IPS-18a (cell line): Measurements from ENCODE around the gene VTCN1.
"Not testable (repeated sequence)": the region's sequence is repeated elsewhere in the genome, so short reads cannot be mapped to it uniquely, and the experiment has no call there.

ENCODE experiments used
- H3K27ac ChIP-seq: one replicate; pipeline ENCODE4 v1.5.1; 2013; ENCODE audit warnings: low read length
- H3K27me3 ChIP-seq: one replicate; pipeline ENCODE4 v1.6.1; 2013; ENCODE audit warnings: mild to moderate bottlenecking, low read length; ENCODE audit not compliant: control insufficient read depth, insufficient read depth
- H3K36me3 ChIP-seq: one replicate; pipeline ENCODE4 v1.6.1; 2013; ENCODE audit warnings: low read depth, low read length; ENCODE audit not compliant: control insufficient read depth
- H3K4me1 ChIP-seq: one replicate; pipeline ENCODE4 v1.6.1; 2013; ENCODE audit warnings: low read depth, low read length; ENCODE audit not compliant: control insufficient read depth
- H3K4me3 ChIP-seq: one replicate; pipeline ENCODE4 v1.5.1; 2013; ENCODE audit warnings: low read length
- H3K9ac ChIP-seq: one replicate; pipeline ENCODE4 v1.6.1; 2013; ENCODE audit warnings: mild to moderate bottlenecking, low read length, moderate library complexity
- H3K9me3 ChIP-seq: one replicate; pipeline ENCODE4 v1.6.1; 2013; ENCODE audit warnings: low read depth, low read length; ENCODE audit not compliant: control insufficient read depth

VTCN1 gene, protein sequence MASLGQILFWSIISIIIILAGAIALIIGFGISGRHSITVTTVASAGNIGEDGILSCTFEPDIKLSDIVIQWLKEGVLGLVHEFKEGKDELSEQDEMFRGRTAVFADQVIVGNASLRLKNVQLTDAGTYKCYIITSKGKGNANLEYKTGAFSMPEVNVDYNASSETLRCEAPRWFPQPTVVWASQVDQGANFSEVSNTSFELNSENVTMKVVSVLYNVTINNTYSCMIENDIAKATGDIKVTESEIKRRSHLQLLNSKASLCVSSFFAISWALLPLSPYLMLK

DNA sequence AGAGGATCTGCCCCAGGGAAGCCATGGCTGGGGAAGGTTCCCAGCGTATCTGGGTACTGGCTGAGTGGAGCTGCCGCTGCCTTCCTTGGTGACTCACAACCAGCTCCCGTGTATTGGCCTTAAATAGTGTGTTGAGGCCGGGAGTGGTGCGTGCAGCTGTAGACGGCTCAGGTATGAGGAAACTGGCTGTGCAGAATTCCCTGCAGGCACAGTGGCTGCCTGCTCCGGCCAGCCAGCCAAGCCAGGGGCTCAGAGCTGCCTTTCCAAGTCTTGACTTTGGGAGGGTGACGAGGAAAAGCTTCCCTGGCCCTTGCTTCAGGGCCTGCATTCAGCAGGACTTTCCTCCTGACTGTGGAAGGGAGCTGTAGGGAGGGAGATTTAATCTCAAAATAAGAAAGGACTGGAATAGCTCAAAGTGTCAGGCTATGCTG, at the start of gene VTCN1:
TSS of gene VTCN1 (minus strand) at position 97 of the 431 bp plus-strand sequence. CDS start at position 25, 72 bp downstream.
- peaks cover 4% of the 10 kb centered on the region for H3K4me1 ChIP-seq
- no peak within 1 kb of the TSS for H3K9ac ChIP-seq
- H3K27me3 ChIP-seq, result no peaks in the 10 kb centered on the region
- H3K27ac ChIP-seq, result no peak within 1 kb of the TSS
- H3K9me3 ChIP-seq, result no peaks in the 10 kb centered on the region
- no peak within 1 kb of the TSS for H3K4me3 ChIP-seq
- H3K36me3 ChIP-seq, result no peaks in the 10 kb centered on the region

DNA sequence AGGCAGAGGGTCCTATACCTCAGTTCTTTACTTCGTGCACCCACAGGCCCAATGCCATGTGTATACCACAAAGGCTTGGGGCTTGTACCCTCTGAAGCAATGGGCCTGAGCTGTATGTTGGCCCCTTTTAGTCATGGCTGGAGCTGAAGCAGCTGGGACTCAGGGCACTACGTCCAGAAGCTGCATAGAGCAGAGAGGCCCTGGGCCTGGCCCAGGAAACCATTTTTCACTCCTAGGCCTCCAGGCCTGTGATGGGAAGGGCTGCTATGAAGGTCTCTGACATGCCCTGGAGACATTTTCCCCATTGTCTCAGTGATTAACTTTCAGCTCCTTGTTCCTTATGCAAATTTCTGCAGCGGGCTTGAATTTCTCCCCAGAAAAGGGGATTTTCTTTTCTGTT, 48.1 kb upstream of the VTCN1 start:
- H3K4me3 ChIP-seq, result no peak overlapping the region
- H3K36me3 ChIP-seq, result no peaks in the 10 kb centered on the region
- no peak overlapping the region for H3K9ac ChIP-seq
- H3K4me1 ChIP-seq, result no peaks in the 10 kb centered on the region
- H3K9me3 ChIP-seq, result peaks cover 7% of the 10 kb centered on the region
- no peak overlapping the region for H3K27ac ChIP-seq
- H3K27me3 ChIP-seq, result no peaks in the 10 kb centered on the region

DNA sequence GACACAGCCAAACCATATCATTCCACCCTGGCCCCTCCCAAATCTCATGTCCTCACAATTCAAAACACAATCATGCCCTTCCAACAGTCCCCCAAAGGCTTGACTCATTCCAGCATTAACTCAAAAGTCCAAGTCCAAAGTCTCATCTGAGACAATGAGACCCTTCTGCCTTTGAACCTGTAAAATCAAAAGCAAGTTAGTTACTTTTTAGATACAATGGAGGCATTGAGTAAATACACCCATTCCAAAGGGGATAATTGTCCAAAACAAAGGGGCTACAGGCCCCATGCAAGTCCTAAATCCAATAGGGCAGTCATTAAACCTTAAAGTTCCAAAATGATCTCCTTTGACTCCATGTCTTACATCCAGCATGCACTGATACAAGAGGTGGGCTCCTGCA, 47.3 kb upstream of the VTCN1 start:
- H3K9ac ChIP-seq, H3K27me3 ChIP-seq: not testable (repeated sequence)

DNA sequence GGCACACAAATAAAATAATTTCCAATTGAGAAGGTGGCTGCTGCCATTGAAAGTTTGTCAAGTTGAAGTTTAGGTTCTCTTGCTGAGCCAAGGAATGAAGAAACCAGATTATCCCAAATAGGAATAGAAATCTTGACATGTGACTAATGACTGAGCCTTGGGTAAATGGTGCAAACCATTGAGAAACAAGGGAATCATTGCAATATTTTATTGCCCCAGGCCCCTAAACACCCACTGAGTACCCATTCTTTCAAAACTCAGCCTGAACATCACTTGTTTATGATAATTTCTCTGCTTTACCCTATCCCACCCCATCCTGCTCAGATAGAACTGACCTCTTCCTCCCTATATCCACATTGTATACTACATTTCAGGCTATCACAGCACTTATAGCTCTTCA, 46.6 kb upstream of the VTCN1 start:
- Histone ChIP-seq H3K9ac (no peak overlapping the region), H3K27me3 (no peaks in the 10 kb centered on the region), H3K4me3 (no peak overlapping the region), H3K27ac (no peak overlapping the region), H3K36me3 (no peaks in the 10 kb centered on the region), H3K4me1 (no peaks in the 10 kb centered on the region), H3K9me3 (peaks cover 7% of the 10 kb centered on the region)

More for the DNA sequence above, 47.3 kb upstream of the VTCN1 start:
- H3K9me3 ChIP-seq, H3K36me3 ChIP-seq, H3K27ac ChIP-seq, H3K4me1 ChIP-seq, H3K4me3 ChIP-seq: not testable (repeated sequence)

DNA sequence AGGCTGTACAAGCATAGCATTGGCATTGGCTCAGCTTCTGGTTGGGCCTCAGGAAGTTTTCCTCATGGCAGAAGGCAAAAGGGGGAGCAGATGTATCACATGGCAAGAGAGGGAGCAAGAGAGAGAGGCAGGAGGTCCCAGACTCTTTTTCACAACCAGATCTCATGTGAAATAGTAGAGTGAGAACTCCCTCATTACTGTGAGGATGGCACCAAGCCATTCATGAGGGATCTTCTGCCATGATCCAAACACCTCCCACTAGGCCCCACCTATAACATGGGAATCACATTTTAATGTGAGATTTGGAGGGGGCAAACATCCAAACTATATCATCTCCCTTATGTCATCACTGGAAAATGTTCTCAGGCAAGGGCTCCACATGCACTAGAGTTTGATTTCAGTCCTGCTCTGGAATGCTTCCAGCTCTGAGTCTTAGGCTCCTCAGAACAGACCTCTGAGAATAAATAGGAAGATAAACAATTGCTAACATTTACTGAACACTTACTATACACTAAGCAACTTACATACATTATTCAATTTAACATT, 39.4 kb upstream of the VTCN1 start:
- no peaks in the 10 kb centered on the region for H3K36me3 ChIP-seq
- H3K9me3 ChIP-seq, result no peaks in the 10 kb centered on the region

DNA sequence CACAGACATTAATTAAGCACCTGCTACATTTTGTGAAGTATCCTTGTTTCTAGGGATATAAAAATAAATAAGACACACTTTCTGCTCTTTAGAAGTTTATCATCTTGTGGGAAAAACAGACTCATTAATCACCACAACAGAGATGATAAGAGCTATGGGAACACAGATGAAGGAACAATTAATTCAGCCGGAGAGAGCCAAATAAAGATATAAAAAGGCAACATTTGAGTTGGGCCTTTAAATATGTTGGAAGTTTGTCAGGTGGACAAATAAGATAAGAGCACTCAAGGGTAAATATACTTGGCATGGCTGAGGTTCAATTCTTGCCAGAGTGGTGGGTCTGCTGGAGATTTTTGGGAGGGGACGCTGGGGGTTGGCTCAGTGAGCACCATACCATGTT, 34.2 kb upstream of the VTCN1 start:
- H3K9ac ChIP-seq, result no peak overlapping the region
- H3K27ac ChIP-seq, result no peak overlapping the region
- no peaks in the 10 kb centered on the region for H3K36me3 ChIP-seq
- H3K9me3 ChIP-seq, result no peaks in the 10 kb centered on the region
- H3K27me3 ChIP-seq, result no peaks in the 10 kb centered on the region
- H3K4me1 ChIP-seq, result peaks cover 10% of the 10 kb centered on the region
- H3K4me3 ChIP-seq, result no peak overlapping the region

More for the DNA sequence above, 39.4 kb upstream of the VTCN1 start:
- H3K4me1 ChIP-seq, result peaks cover 12% of the 10 kb centered on the region
- no peak overlapping the region for H3K4me3 ChIP-seq
- H3K27me3 ChIP-seq, result no peaks in the 10 kb centered on the region
- H3K9ac ChIP-seq, result no peak overlapping the region
- H3K27ac ChIP-seq, result no peak overlapping the region

DNA sequence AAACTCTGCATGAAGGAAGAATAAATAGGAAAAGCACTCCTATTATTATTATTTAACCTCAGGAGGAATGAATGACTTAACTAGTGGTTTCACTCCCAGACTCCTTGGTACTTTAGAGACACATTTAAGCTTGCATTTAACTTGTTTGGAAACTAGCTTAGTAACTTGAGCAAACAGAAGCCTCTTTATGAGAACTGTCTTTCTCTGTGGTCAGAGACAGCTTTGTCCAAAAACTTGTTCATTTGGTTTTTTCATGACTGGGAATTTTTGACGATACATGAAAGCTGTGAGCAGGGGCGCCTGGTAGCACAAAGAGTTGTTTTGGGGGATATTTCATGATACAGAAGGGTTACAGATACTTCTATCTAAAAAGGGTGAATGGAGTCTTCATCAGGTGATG, 33.6 kb upstream of the VTCN1 start:
- no peaks in the 10 kb centered on the region for H3K27me3 ChIP-seq
- no peaks in the 10 kb centered on the region for H3K9me3 ChIP-seq
- no peaks in the 10 kb centered on the region for H3K36me3 ChIP-seq
- H3K27ac ChIP-seq, result no peak overlapping the region
- peaks cover 10% of the 10 kb centered on the region for H3K4me1 ChIP-seq
- H3K9ac ChIP-seq, result no peak overlapping the region
- H3K4me3 ChIP-seq, result no peak overlapping the region

DNA sequence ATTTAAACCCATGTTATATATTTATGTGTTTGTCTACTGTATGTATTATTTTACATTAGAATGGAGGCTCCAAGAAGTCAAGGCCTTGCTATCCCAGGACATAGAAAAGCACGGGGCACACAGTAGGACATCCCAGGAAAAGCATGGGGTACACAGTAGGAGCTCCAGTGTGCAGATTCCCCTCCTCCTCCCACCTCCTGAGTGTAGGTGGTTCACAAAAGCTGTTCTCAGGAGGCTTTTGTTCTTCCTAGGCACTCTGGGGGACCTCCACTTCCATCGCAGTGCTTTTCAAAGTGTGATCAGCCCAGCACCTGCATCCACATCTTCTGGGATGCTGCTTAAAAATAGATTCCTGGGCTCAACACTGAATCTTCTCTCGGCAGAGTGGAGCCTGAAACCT, 30.8 kb upstream of the VTCN1 start:
- Histone ChIP-seq H3K4me1 (peaks cover 10% of the 10 kb centered on the region), H3K9me3 (no peaks in the 10 kb centered on the region), H3K4me3 (no peak overlapping the region), H3K27ac (no peak overlapping the region), H3K36me3 (no peaks in the 10 kb centered on the region), H3K27me3 (no peaks in the 10 kb centered on the region), H3K9ac (no peak overlapping the region)

DNA sequence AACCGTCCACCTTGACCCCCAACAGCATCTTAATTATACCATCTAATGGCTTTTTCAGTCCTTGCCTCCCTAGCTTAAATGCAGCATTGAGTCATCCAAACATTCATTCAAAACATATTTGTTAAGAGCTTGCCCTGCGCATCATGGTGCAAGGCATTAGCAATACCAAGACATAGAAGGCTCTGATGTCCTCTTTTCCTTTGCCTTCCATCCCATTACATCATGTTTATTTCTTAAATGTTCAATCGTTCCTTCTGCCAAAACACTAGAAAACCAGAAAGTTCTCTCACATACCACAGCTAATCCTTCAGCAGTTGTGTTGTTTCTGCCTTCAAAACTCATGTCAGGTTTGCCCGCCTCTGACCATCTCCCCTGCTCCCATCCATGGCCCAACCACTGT, 29.8 kb upstream of the VTCN1 start:
- H3K4me3 ChIP-seq, result no peak overlapping the region
- H3K4me1 ChIP-seq, result peaks cover 10% of the 10 kb centered on the region

DNA sequence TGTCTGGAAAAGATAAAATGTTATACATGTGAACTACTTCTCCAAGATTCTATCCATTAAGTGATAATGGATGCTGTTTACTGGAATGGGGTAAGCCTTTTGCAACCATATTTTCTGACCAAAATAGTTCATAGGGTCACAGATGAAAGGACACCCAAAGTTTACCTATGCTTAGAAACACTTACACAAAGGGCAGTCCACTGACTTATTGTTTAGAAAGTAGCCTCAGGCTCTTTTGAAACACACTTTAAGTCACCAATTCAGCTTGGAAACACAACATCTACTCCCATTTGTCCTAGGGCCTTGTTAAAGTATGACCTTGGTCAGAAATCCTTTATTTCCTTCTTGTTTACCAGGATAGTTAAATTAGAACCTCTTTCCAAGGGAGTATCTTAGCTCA, 28.7 kb upstream of the VTCN1 start:
- no peaks in the 10 kb centered on the region for H3K27me3 ChIP-seq
- no peaks in the 10 kb centered on the region for H3K36me3 ChIP-seq
- H3K27ac ChIP-seq, result no peak overlapping the region
- no peak overlapping the region for H3K4me3 ChIP-seq
- H3K9me3 ChIP-seq, result no peaks in the 10 kb centered on the region
- H3K9ac ChIP-seq, result no peak overlapping the region
- H3K4me1 ChIP-seq, result peaks cover 10% of the 10 kb centered on the region

More for the DNA sequence above, 29.8 kb upstream of the VTCN1 start:
- Histone ChIP-seq H3K36me3 (no peaks in the 10 kb centered on the region), H3K27me3 (no peaks in the 10 kb centered on the region), H3K9me3 (no peaks in the 10 kb centered on the region), H3K27ac (no peak overlapping the region), H3K9ac (no peak overlapping the region)

DNA sequence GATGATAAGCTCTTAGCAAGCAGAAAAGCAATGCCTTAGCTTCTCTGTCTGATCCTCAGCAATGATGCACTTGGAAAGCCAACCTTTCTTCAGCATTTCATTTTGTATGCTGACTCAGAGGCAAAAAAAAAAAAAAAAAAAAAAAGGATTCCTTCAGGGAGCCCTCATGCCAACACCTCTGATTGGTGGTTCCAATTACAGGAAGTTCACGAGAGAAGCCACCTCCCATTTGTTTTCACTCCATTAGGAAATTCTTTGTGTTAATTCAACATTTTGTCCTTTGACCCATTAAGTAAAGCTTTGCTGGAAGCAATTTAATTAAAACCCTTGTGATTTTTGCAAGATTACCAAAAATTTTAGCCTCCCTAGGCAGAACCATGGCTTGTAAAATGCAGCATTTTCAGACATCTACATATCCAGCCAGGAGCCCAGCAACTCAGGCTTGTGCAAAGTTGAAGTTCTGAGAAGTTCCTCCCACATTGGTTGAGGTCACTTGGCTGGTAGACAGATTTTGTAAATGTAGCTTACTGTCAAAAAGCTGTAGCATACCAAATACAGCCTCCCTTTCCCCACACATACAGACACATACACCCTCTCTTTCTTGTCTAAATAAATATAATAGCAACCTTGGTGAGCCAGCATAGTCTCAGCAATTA, 27.1 kb upstream of the VTCN1 start:
- no peak overlapping the region for H3K9ac ChIP-seq
- H3K4me3 ChIP-seq, result no peak overlapping the region
- H3K36me3 ChIP-seq, result no peaks in the 10 kb centered on the region
- H3K27ac ChIP-seq, result no peak overlapping the region
- H3K4me1 ChIP-seq, result peaks cover 10% of the 10 kb centered on the region
- H3K9me3 ChIP-seq, result no peaks in the 10 kb centered on the region
- no peaks in the 10 kb centered on the region for H3K27me3 ChIP-seq
